Glutamatergic neuron (in vitro differentiated cells): ENCODE measurements around the gene CZIB. TPM values are rescaled to one million over a fixed set of nuclear protein-coding genes. Genes with fewer than 3 reads are reported as not detected.
"Not testable (repeated sequence)": the region's sequence is repeated elsewhere in the genome, so short reads cannot be mapped to it uniquely, and the experiment has no call there.

Experiments used
- DNase-seq: peaks from one replicate; pipeline ENCODE4 v3.0.0; 2022
- H3K27ac Mint-ChIP-seq: one replicate; pipeline ENCODE4 v1.8.0; 2020; ENCODE audit warnings: mild to moderate bottlenecking, mixed read lengths, inconsistent platforms; ENCODE audit not compliant: unreplicated experiment
- H3K27me3 Mint-ChIP-seq: one replicate; pipeline ENCODE4 v1.8.0; 2020; ENCODE audit warnings: mild to moderate bottlenecking, moderate library complexity, mixed read lengths, inconsistent platforms; ENCODE audit not compliant: unreplicated experiment
- H3K36me3 Mint-ChIP-seq: one replicate; pipeline ENCODE4 v1.8.0; 2020; ENCODE audit warnings: mild to moderate bottlenecking, mixed read lengths, inconsistent platforms; ENCODE audit not compliant: unreplicated experiment
- H3K4me1 Mint-ChIP-seq: one replicate; pipeline ENCODE4 v1.8.0; 2020; ENCODE audit warnings: mild to moderate bottlenecking, low read depth, mixed read lengths, inconsistent platforms; ENCODE audit not compliant: unreplicated experiment
- H3K4me3 Mint-ChIP-seq: one replicate; pipeline ENCODE4 v1.8.0; 2020; ENCODE audit warnings: mild to moderate bottlenecking, mixed read lengths, inconsistent platforms; ENCODE audit not compliant: unreplicated experiment
- H3K9me3 Mint-ChIP-seq: one replicate; pipeline ENCODE4 v1.8.0; 2020; ENCODE audit warnings: mild to moderate bottlenecking, moderate library complexity, mixed read lengths, inconsistent platforms; ENCODE audit not compliant: unreplicated experiment
- CTCF ChIP-seq: fragments of 200-600 bp; sonication (generic); IDR thresholded peaks from one replicate; pipeline ENCODE4 v1.5.0; 2021; ENCODE audit not compliant: partially characterized antibody, unreplicated experiment
- total RNA-seq: library from RNA; stranded (reverse); fragmentation: NEBNext Ultra II Directional; extraction: Animal tissue kit (Norgen Biotek cat#: 25700); gene quantifications from one replicate; pipeline ENCODE4 v1.2.1, GENCODE V29; 2021; ENCODE audit not compliant: unreplicated experiment

Gene CZIB
- total RNA-seq, 1 donor from 2014 or later: 48.5 TPM

- no peak for TF ChIP-seq CTCF
- Mint-ChIP-seq H3K4me3 (no peak overlapping the region), H3K4me1 (peaks cover 7% of the 10 kb centered on the region), H3K27ac (no peak overlapping the region), H3K27me3 (no peaks in the 10 kb centered on the region), H3K9me3 (no peaks in the 10 kb centered on the region), H3K36me3 (no peaks in the 10 kb centered on the region)
- no peak for DNase-seq
These were observed 31.4 kb downstream of the CZIB start for GRCh38 chr1:53189061-53189460.

- Mint-ChIP-seq H3K4me3 (no peak overlapping the region), H3K9me3 (no peaks in the 10 kb centered on the region), H3K27me3 (no peaks in the 10 kb centered on the region), H3K4me1 (peaks cover 7% of the 10 kb centered on the region), H3K36me3 (no peaks in the 10 kb centered on the region), H3K27ac (no peak overlapping the region)
- DNase-seq: no peak
- no peak for TF ChIP-seq CTCF
These were observed 32.3 kb downstream of the CZIB start for GRCh38 chr1:53188099-53188498.

GRCh38 chr1:53187401-53187800, 33.0 kb downstream of the CZIB start:
- Mint-ChIP-seq H3K4me3 (no peak overlapping the region), H3K36me3 (no peaks in the 10 kb centered on the region), H3K4me1 (peaks cover 7% of the 10 kb centered on the region), H3K9me3 (no peaks in the 10 kb centered on the region), H3K27ac (no peak overlapping the region), H3K27me3 (no peaks in the 10 kb centered on the region)
- no peak for TF ChIP-seq CTCF
- no peak for DNase-seq

GRCh38 chr1:53186533-53186932, 33.9 kb downstream of the CZIB start:
- Mint-ChIP-seq H3K27me3 (no peaks in the 10 kb centered on the region), H3K4me1 (peaks cover 7% of the 10 kb centered on the region), H3K4me3 (no peak overlapping the region), H3K9me3 (no peaks in the 10 kb centered on the region), H3K36me3 (no peaks in the 10 kb centered on the region), H3K27ac (no peak overlapping the region)
- TF ChIP-seq CTCF: no peak
- no peak for DNase-seq

- not testable (repeated sequence) for H3K4me1 Mint-ChIP-seq, H3K27me3 Mint-ChIP-seq, DNase-seq, H3K27ac Mint-ChIP-seq, H3K36me3 Mint-ChIP-seq, H3K4me3 Mint-ChIP-seq, H3K9me3 Mint-ChIP-seq
- TF ChIP-seq CTCF: peak; percentile 54
These were observed 34.5 kb downstream of the CZIB start for GRCh38 chr1:53185955-53186297.
